Activated CD4-positive, CD25-positive, alpha-beta regulatory T cell treated with anti-CD3 and anti-CD28 coated beads, Interleukin-2, amount 50 U/mL, for 24 hours (primary cell): ENCODE measurements around the gene PCDHB14.
"Not testable (repeated sequence)": the region's sequence is repeated elsewhere in the genome, so short reads cannot be mapped to it uniquely, and the experiment has no call there.

Experiments
- ATAC-seq, 2 donors: fragments of 150-1000 bp; cut with Tn5 transposase; one replicate each; pipeline ENCODE4 v1.10.0; 2021; ENCODE audit warnings: mild to moderate bottlenecking in 1 of 2, moderate library complexity in 1 of 2

The PCDHB14 gene

GRCh38 chr5:141210849-141211248 is 12.3 kb upstream of the PCDHB14 start:
- not testable (repeated sequence) for ATAC-seq

- ATAC-seq, result not testable (repeated sequence)
Observed at GRCh38 chr5:141213656-141214339, 9.3 kb upstream of the PCDHB14 start, which contains the start of gene PCDHB13. TSS of gene PCDHB13 (plus strand) at chr5:141213919. CDS start at chr5:141214124, 205 bp downstream.

DNA sequence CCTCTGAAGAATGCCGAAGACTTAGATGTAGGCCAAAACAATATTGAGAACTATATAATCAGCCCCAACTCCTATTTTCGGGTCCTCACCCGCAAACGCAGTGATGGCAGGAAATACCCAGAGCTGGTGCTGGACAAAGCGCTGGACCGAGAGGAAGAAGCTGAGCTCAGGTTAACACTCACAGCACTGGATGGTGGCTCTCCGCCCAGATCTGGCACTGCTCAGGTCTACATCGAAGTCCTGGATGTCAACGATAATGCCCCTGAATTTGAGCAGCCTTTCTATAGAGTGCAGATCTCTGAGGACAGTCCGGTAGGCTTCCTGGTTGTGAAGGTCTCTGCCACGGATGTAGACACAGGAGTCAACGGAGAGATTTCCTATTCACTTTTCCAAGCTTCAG is 8.6 kb upstream of the PCDHB14 start:
- not testable (repeated sequence) for ATAC-seq

DNA sequence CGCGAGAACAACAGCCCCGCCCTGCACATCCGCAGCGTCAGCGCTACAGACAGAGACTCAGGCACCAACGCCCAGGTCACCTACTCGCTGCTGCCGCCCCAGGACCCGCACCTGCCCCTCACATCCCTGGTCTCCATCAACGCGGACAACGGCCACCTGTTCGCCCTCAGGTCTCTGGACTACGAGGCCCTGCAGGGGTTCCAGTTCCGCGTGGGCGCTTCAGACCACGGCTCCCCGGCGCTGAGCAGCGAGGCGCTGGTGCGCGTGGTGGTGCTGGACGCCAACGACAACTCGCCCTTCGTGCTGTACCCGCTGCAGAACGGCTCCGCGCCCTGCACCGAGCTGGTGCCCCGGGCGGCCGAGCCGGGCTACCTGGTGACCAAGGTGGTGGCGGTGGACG is 7.6 kb upstream of the PCDHB14 start:
- not testable (repeated sequence) for ATAC-seq

- ATAC-seq, result not testable (repeated sequence)
Observed at GRCh38 chr5:141216035-141216434, 7.1 kb upstream of the PCDHB14 start.

GRCh38 chr5:141224844-141225243 is 1.7 kb downstream of the PCDHB14 start:
- not testable (repeated sequence) for ATAC-seq

- not testable (repeated sequence) for ATAC-seq
Observed at GRCh38 chr5:141225421-141225820, 2.3 kb downstream of the PCDHB14 start.

GRCh38 chr5:141234109-141234667 is 11.0 kb downstream of the PCDHB14 start:
- ATAC-seq, result no peak

GRCh38 chr5:141235922-141236321 is 12.8 kb downstream of the PCDHB14 start:
- ATAC-seq, result not testable (repeated sequence)

- no peak for ATAC-seq
Observed at GRCh38 chr5:141236516-141237313, 13.6 kb downstream of the PCDHB14 start.

DNA sequence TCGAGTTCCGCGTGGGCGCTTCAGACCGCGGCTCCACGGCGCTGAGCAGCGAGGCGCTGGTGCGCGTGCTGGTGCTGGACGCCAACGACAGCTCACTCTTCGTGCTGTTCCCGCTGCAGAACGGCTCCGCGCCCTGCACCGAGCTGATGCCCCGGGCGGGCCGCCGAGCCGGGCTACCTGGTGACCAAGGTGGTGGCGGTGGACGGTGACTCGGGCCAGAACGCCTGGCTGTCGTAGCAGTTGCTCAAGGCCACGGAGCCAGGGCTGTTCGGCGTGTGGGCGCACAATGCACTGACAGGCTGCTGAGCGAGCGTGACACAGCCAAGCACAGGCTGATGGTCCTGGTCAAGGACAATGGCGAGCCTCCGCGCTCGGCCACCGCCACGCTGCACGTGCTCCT is 18.4 kb downstream of the PCDHB14 start:
- ATAC-seq, result no peak

DNA sequence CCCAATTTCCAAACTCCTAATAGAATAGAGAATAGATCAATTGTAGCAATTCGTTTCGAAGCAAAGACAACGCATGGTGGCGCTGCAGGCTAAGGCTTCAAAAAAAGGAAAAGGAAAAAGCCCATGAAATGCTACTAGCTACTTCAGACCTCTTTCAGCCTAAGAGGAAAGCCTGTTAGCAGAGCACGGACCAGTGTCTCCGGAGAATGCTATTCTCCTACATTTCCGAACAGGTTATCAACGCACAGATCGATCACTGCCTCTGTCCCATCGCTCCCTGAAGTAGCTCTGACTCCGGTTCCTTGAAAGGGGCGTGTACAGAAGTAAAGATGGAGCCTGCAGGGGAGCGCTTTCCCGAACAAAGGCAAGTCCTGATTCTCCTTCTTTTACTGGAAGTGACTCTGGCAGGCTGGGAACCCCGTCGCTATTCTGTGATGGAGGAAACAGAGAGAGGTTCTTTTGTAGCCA is 22.1 kb downstream of the PCDHB14 start, which contains the start of gene PCDHB15:
Gene PCDHB15, plus strand, starts transcription at position 146 of the 468 bp plus-strand sequence. Its CDS starts 184 bp downstream, at position 330.
- ATAC-seq, result no peak

GRCh38 chr5:141246971-141247370 is 23.8 kb downstream of the PCDHB14 start:
- not testable (repeated sequence) for ATAC-seq

GRCh38 chr5:141247434-141247833 is 24.3 kb downstream of the PCDHB14 start:
- not testable (repeated sequence) for ATAC-seq

DNA sequence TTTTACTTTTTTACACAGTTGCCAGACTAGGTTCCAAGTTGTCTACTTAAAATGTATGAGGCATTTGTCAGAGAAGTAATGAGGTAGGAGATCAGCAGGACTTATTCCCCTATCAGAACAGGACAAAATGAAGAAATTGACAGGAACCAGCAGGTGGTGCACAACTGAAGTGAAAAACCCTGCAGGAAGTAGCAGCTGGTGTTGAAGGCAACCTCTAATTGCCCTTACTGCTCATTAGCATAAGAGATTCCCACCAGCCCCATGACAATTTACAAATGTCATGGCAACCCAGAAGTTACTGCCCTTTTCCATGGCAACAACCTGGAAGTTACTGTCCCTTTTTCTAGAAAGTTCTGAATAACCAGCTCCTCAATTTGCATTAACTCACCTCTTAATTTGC is 27.4 kb downstream of the PCDHB14 start:
- no peak for ATAC-seq

DNA sequence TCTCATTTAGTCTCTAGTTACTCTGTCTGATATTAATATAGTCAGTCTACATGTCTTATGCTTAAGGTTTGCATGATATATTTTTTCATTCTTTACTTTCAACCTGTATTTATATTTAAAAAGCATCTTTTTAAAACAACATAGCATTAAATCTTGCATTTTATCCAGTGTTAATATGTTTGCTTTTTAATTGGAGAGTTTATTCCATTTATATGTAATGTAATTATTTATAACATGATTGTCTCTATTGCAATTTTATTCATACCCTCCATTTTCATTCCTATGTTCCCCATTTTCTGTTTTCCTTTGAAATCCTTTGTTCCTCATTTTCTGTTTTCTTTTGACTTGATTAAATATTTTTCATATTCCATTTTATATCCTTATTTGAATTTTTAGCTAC is 35.3 kb downstream of the PCDHB14 start:
- no peak for ATAC-seq

DNA sequence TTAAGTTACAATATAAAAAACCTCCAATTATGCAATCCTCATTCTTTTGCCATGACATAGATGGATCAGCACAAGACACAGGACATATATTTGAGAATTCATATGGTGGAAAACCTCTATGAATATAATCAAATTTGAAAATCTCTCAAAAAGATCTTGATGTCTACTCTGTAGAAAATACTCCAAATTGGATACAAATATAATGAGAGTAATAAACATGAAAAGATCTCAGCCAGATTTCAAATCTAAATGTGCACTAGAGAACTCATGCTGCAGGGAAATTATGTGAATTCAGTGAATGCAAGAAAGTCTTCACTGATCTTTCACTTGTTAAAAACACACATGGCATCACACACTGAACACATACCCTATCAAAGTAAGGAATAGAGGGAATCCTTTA is 35.8 kb downstream of the PCDHB14 start:
- ATAC-seq, result no peak

- no peak for ATAC-seq
Observed at GRCh38 chr5:141260458-141261237, 37.5 kb downstream of the PCDHB14 start.

GRCh38 chr5:141261238-141261546 is 38.0 kb downstream of the PCDHB14 start:
- no peak for ATAC-seq

DNA sequence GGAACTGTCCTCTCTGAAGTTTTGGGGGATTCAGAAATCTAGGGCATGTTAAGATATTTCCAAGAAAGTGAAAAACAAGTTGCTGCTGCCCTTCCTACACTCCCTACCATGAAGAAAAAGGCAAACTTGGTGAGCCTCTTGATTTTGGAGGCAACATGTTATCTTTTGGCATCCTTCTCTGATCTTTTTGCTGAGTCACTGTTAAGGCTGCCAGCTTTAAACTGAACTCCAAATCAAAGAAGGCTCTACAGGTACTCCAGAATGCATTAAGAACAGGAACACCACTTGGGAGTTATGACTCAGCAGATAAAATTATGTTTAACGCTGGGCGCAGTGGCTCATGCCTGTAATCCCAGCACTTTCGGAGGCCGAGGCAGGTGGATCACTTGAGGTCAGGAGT is 46.1 kb downstream of the PCDHB14 start:
- no peak for ATAC-seq

DNA sequence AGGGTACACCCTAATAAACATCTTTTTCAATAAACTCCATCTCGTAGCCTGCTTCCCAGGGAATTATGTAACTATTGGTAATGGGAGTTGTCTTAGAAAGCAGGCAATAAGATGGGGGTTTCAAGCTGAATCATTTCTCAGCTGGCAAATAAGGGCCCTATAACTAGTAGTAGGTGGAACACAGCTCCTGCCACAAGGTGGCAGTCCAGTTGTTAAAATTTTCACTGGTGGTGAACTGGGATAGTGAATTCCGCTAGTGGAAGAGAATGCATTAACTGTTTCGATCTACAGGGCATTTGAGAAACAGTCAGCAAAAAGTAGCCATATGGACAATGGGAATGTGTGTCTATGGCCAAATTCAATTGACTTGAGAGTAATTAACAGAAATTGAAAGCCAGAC is 49.8 kb downstream of the PCDHB14 start:
- ATAC-seq, result no peak
